ENCODE data around the gene CYP2W1. TPM values are rescaled to one million over a fixed set of nuclear protein-coding genes. Genes with fewer than 3 reads are reported as not detected.

The CYP2W1 gene
- total RNA-seq, 1 donor from 2014 or later: not detected

- no peak for TF ChIP-seq CTCF (IDR thresholded peaks at IDR 0.05)
- Mint-ChIP-seq H3K9me3 (no peaks in the 10 kb centered on the region), H3K27me3 (peaks cover 6% of the 10 kb centered on the region), H3K36me3 (ENCODE audit: low read depth) (peaks cover 6% of the 10 kb centered on the region), H3K27ac (no peak overlapping the region), H3K4me3 (no peak overlapping the region), H3K4me1 (peaks cover 26% of the 10 kb centered on the region)
- DNase-seq (no peak), ATAC-seq (ENCODE audit: low read depth) (no peak)
- POLR2A ChIA-PET: no interaction called here
- intact Hi-C loops (cut with micrococcal nuclease): no loop called here
- CTCF ChIA-PET: no interaction called here
Observed at GRCh38 chr7:961546-962400, 21.2 kb upstream of the CYP2W1 start.

- H3K4me3 Mint-ChIP-seq: no peak overlapping the region
- TF ChIP-seq CTCF (IDR thresholded peaks at IDR 0.05): no peak
- H3K27ac Mint-ChIP-seq: no peak overlapping the region
- no peak for DNase-seq
- H3K36me3 Mint-ChIP-seq (ENCODE audit: low read depth): peaks cover 13% of the 10 kb centered on the region
- CTCF ChIA-PET: no interaction called here
- no peak for ATAC-seq (ENCODE audit: low read depth)
- intact Hi-C loops (cut with micrococcal nuclease): no loop called here
- H3K9me3 Mint-ChIP-seq: no peaks in the 10 kb centered on the region
- POLR2A ChIA-PET: interaction anchor here (0.8 kb wide), 1 partner anchor 52 kb away, joined by 3 read pairs; no protein-coding TSS in a partner anchor
- H3K27me3 Mint-ChIP-seq: peaks cover 6% of the 10 kb centered on the region
- peaks cover 26% of the 10 kb centered on the region for H3K4me1 Mint-ChIP-seq
Observed at GRCh38 chr7:962401-963081, 20.4 kb upstream of the CYP2W1 start.

GRCh38 chr7:963236-964078 is 19.5 kb upstream of the CYP2W1 start:
- H3K9me3 Mint-ChIP-seq: no peaks in the 10 kb centered on the region
- ChIA-PET CTCF (no interaction called here), POLR2A (interaction anchor here (0.8 to 1.3 kb wide), 2 partner anchors 53 kb away, joined by 3 to 4 read pairs; no protein-coding TSS in a partner anchor)
- no peak overlapping the region for H3K27ac Mint-ChIP-seq
- intact Hi-C loops (cut with micrococcal nuclease): no loop called here
- peaks cover 6% of the 10 kb centered on the region for H3K27me3 Mint-ChIP-seq
- no peak overlapping the region for H3K4me3 Mint-ChIP-seq
- H3K36me3 Mint-ChIP-seq (ENCODE audit: low read depth): peaks cover 22% of the 10 kb centered on the region
- TF ChIP-seq CTCF (IDR thresholded peaks at IDR 0.05): no peak
- DNase-seq (no peak), ATAC-seq (ENCODE audit: low read depth) (peak; percentile 35)
- H3K4me1 Mint-ChIP-seq: peaks cover 26% of the 10 kb centered on the region

- no peak for DNase-seq
- Mint-ChIP-seq H3K9me3 (no peaks in the 10 kb centered on the region), H3K4me3 (no peak overlapping the region), H3K27me3 (peaks cover 6% of the 10 kb centered on the region), H3K4me1 (peaks cover 26% of the 10 kb centered on the region), H3K27ac (peak overlapping the region; percentile 41), H3K36me3 (ENCODE audit: low read depth) (peaks cover 33% of the 10 kb centered on the region)
- intact Hi-C loops (cut with micrococcal nuclease): no loop called here
- ChIA-PET POLR2A (interaction anchor here (1.3 kb wide), 2 partner anchors 14 to 55 kb away, joined by 4 read pairs; no protein-coding TSS in a partner anchor), CTCF (no interaction called here)
- TF ChIP-seq CTCF (IDR thresholded peaks at IDR 0.05): no peak
- peak; percentile 32 for ATAC-seq (ENCODE audit: low read depth)
Observed at GRCh38 chr7:964401-965231, 18.4 kb upstream of the CYP2W1 start.

Measured in activated B cell treated with CpG ODN at 0.5 μM for 24 hours (primary cell).